ENCODE data around the gene TRPM3. TPM values are rescaled to one million over a fixed set of nuclear protein-coding genes. Genes with fewer than 3 reads are reported as not detected.

TRPM3 gene
- total RNA-seq, 1 donor: 0.72 TPM

DNA sequence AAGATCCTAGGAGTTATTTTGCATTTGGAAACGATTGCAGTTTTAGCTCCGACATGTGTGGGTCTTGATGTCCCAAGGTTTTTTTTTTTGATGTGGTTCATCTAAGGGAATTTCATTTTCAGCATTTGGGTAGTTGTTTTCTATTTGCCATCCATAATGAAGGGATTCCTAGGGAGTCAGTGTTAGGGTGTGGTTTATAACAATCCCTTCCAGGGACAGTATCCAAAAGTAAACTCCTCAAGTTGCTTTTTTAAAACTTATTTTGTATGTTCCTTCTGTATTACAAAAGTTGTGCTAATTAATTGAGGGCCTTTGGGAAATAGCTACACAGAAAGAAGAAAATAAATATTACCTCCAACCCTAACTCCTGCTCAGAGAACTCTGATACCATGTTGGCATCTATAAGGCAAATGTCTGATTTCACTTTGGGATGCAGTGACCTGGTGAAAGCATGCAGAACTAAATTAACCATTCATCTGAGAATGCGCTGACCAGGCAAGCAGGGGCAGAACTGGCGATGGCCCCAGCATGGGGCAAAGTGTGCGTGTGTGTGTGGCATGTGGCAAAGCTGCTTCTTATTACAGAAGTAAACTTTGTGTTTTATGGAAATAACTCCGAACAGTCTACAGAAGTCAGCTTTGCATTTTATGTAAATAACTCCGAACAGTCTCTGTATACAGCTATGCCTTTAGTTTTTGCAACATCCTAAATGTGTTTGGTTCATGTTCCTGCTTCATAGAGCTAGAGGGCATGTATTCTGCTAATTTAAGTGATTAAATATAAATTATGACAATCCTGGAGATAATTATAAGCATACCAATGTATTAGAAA, 237.2 kb downstream of the TRPM3 start:
- no peaks in the 10 kb centered on the region for H4K20me1 ChIP-seq (ENCODE audit: insufficient read depth, low read length)
- H3K4me3 ChIP-seq (ENCODE audit: insufficient read depth, low read length): no peak overlapping the region
- no peaks in the 10 kb centered on the region for H3K36me3 ChIP-seq (ENCODE audit: insufficient read depth, low read length)
- no peaks in the 10 kb centered on the region for H3K4me1 ChIP-seq (ENCODE audit: insufficient read depth, low read length)
- H3K9me3 ChIP-seq (ENCODE audit: low read depth, low read length): no peaks in the 10 kb centered on the region
- no peak overlapping the region for H3K27ac ChIP-seq (ENCODE audit: low read depth, low read length)
- no peak for DNase-seq (ENCODE audit: insufficient read length, low spot score, missing footprints)
- no peak overlapping the region for H2AFZ ChIP-seq (ENCODE audit: low read length)
- no peaks in the 10 kb centered on the region for H3K79me2 ChIP-seq (ENCODE audit: insufficient read depth, low read length)
- no peak overlapping the region for H3K4me2 ChIP-seq (ENCODE audit: insufficient read depth, low read length)
- no peaks in the 10 kb centered on the region for H3K27me3 ChIP-seq (ENCODE audit: insufficient read depth, low read length)
- TF ChIP-seq, protein P1, sequence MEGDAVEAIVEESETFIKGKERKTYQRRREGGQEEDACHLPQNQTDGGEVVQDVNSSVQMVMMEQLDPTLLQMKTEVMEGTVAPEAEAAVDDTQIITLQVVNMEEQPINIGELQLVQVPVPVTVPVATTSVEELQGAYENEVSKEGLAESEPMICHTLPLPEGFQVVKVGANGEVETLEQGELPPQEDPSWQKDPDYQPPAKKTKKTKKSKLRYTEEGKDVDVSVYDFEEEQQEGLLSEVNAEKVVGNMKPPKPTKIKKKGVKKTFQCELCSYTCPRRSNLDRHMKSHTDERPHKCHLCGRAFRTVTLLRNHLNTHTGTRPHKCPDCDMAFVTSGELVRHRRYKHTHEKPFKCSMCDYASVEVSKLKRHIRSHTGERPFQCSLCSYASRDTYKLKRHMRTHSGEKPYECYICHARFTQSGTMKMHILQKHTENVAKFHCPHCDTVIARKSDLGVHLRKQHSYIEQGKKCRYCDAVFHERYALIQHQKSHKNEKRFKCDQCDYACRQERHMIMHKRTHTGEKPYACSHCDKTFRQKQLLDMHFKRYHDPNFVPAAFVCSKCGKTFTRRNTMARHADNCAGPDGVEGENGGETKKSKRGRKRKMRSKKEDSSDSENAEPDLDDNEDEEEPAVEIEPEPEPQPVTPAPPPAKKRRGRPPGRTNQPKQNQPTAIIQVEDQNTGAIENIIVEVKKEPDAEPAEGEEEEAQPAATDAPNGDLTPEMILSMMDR (IDR thresholded peaks at IDR 0.05; ENCODE audit: extremely low read depth, low read depth, low read length): no peak

DNA sequence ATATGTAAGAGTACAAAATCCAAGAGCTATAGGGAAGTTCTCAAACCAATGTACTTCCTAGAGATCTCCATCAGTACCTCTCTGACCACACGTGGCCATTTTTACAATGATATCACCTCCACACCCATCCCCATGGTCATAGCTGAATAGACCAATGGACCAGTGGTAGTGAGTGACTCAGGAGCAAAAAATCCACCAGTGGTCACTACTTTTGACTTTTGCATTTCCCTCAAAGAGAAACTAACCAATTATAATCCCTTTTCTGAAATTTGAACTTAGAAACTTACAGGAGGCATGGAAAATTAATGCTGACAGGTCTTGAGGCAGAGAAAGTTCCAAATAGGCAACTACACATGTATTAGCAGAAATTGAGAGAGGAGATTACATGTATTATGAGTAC, 238.4 kb downstream of the TRPM3 start:
- H3K27me3 ChIP-seq (ENCODE audit: insufficient read depth, low read length): no peaks in the 10 kb centered on the region

DNA sequence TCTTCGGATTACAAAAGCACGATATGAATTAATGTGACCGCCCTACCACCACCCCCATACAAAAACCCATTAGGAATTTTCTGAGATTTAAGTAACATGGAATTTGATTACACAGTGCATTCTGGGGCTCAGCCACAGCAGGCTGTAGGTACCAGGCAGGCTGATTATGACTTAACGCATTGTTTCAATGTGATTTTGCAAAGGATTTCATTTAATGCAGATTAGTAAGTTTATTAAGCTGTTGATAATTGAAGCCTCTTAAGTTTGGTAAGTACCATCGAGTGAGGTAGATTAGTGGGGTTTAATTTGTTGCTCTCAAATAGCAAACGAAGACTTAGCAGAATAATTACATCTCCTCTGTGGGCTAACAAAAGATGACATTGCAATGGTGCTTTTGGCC, 240.1 kb downstream of the TRPM3 start:
- H3K4me3 ChIP-seq (ENCODE audit: insufficient read depth, low read length): no peak overlapping the region
- no peak for DNase-seq (ENCODE audit: insufficient read length, low spot score, missing footprints)
- H4K20me1 ChIP-seq (ENCODE audit: insufficient read depth, low read length): no peaks in the 10 kb centered on the region
- no peak overlapping the region for H3K4me2 ChIP-seq (ENCODE audit: insufficient read depth, low read length)
- H3K27me3 ChIP-seq (ENCODE audit: insufficient read depth, low read length): no peaks in the 10 kb centered on the region
- no peaks in the 10 kb centered on the region for H3K9me3 ChIP-seq (ENCODE audit: low read depth, low read length)
- H3K36me3 ChIP-seq (ENCODE audit: insufficient read depth, low read length): no peaks in the 10 kb centered on the region
- TF ChIP-seq, protein P1 (IDR thresholded peaks at IDR 0.05; ENCODE audit: extremely low read depth, low read depth, low read length): no peak
- no peaks in the 10 kb centered on the region for H3K4me1 ChIP-seq (ENCODE audit: insufficient read depth, low read length)
- H2AFZ ChIP-seq (ENCODE audit: low read length): no peak overlapping the region
- no peaks in the 10 kb centered on the region for H3K79me2 ChIP-seq (ENCODE audit: insufficient read depth, low read length)
- H3K27ac ChIP-seq (ENCODE audit: low read depth, low read length): no peak overlapping the region

More for the DNA sequence above, 238.4 kb downstream of the TRPM3 start:
- TF ChIP-seq, protein P1 (IDR thresholded peaks at IDR 0.05; ENCODE audit: extremely low read depth, low read depth, low read length): no peak
- no peaks in the 10 kb centered on the region for H3K36me3 ChIP-seq (ENCODE audit: insufficient read depth, low read length)
- no peak overlapping the region for H3K27ac ChIP-seq (ENCODE audit: low read depth, low read length)
- H3K9me3 ChIP-seq (ENCODE audit: low read depth, low read length): no peaks in the 10 kb centered on the region
- no peak overlapping the region for H3K4me3 ChIP-seq (ENCODE audit: insufficient read depth, low read length)
- no peak overlapping the region for H2AFZ ChIP-seq (ENCODE audit: low read length)
- DNase-seq (ENCODE audit: insufficient read length, low spot score, missing footprints): no peak
- H4K20me1 ChIP-seq (ENCODE audit: insufficient read depth, low read length): no peaks in the 10 kb centered on the region
- no peaks in the 10 kb centered on the region for H3K79me2 ChIP-seq (ENCODE audit: insufficient read depth, low read length)
- H3K4me1 ChIP-seq (ENCODE audit: insufficient read depth, low read length): no peaks in the 10 kb centered on the region
- no peak overlapping the region for H3K4me2 ChIP-seq (ENCODE audit: insufficient read depth, low read length)

DNA sequence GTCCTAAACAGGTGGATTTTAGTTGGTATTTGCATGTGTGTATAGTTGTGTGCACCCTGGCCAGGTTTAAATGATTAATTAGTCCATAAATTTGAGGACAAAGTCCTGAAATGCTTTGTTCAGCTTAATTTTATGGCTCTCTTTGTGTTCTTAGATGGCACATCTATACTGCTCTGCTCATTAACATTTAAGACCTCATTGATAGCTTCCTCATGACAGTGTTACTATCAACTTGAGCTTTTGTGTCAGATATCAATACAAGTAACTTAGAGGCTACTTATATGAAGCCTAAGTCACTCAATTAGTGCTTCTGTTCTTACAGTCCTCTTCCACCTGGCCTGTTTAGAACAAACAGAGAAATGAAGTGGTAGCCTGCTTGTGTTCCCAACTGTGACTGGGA, 240.9 kb downstream of the TRPM3 start:
- no peak overlapping the region for H3K4me3 ChIP-seq (ENCODE audit: insufficient read depth, low read length)
- H3K27me3 ChIP-seq (ENCODE audit: insufficient read depth, low read length): no peaks in the 10 kb centered on the region
- H3K4me2 ChIP-seq (ENCODE audit: insufficient read depth, low read length): no peak overlapping the region
- H3K36me3 ChIP-seq (ENCODE audit: insufficient read depth, low read length): no peaks in the 10 kb centered on the region
- no peak for DNase-seq (ENCODE audit: insufficient read length, low spot score, missing footprints)
- H3K9me3 ChIP-seq (ENCODE audit: low read depth, low read length): no peaks in the 10 kb centered on the region
- H3K4me1 ChIP-seq (ENCODE audit: insufficient read depth, low read length): no peaks in the 10 kb centered on the region
- TF ChIP-seq, protein P1 (IDR thresholded peaks at IDR 0.05; ENCODE audit: extremely low read depth, low read depth, low read length): no peak
- no peaks in the 10 kb centered on the region for H3K79me2 ChIP-seq (ENCODE audit: insufficient read depth, low read length)
- H3K27ac ChIP-seq (ENCODE audit: low read depth, low read length): no peak overlapping the region
- H2AFZ ChIP-seq (ENCODE audit: low read length): no peak overlapping the region
- H4K20me1 ChIP-seq (ENCODE audit: insufficient read depth, low read length): no peaks in the 10 kb centered on the region
